HepG2 (cell line): ENCODE measurements around the gene LRRC3. TPM values are rescaled to one million over a fixed set of nuclear protein-coding genes. Genes with fewer than 3 reads are reported as not detected.

Source experiments
- ATAC-seq: fragments of 200-7000 bp; cut with Tn5 transposase; 3 replicates; pipeline ENCODE4 v1.9.1; 2020; ENCODE audit warnings: mild to moderate bottlenecking, moderate library complexity
- BruUV-seq: library from RNA; stranded (reverse); fragments of 400-500 nt; replicated peaks from 2 replicates; lab custom pipeline; 2021; lab: Mats Ljungman, UMichigan
- CTCF ChIA-PET: fragments of 300-600 bp; formaldehyde crosslinking; extraction: SDS; loops from one replicate; lab custom pipeline; 2021; ENCODE audit warnings: low total read pairs, inconsistent platforms, low intra/inter-chr PET ratio; lab: Yijun Ruan, JAX
- POLR2A ChIA-PET: fragments of 350-600 bp; sonication (Branson Sonifier 250); formaldehyde crosslinking; loops from one replicate; lab custom pipeline; 2020; ENCODE audit warnings: antibody characterized with exemption, inconsistent platforms; lab: Yijun Ruan, JAX
- DNase-seq: peaks from one replicate; pipeline ENCODE4 v3.0.0-alpha.2; 2015; ENCODE audit warnings: low spot score
- FAIRE-seq: peaks from 3 replicates; lab custom pipeline; 2011; peaks lifted over from hg19 to GRCh38; lab: Jason Lieb, UNC
- H2AFZ ChIP-seq: one replicate; pipeline ENCODE4 v1.6.1; 2011; ENCODE audit warnings: low read length, inconsistent platforms
- H3K27ac ChIP-seq: fragments of 300-600 bp; 3 replicates; pipeline ENCODE4 v1.8.0; 2011; ENCODE audit warnings: mixed run types, mild to moderate bottlenecking, mixed read lengths, low read length, inconsistent platforms; ENCODE audit not compliant: insufficient read depth; ENCODE audit errors: extremely low read length
- H3K27me3 ChIP-seq, 2 experiments: fragments of 200-600 bp in 1 of 2; 2 replicates in 1 of 2; 3 replicates in 1 of 2; pipeline versions ENCODE4 v1.6.0 to v1.8.0; 2011; ENCODE audit warnings: low read length in 2 of 2, mild to moderate bottlenecking in 2 of 2, moderate library complexity in 2 of 2, inconsistent platforms in 1 of 2; ENCODE audit not compliant: insufficient read depth in 2 of 2, control insufficient read depth in 1 of 2
- H3K36me3 ChIP-seq, 2 experiments: fragments of 200-600 bp in 1 of 2; replicated peaks in 1 of 2; 2 replicates in 1 of 2; 3 replicates in 1 of 2; pipeline versions ENCODE4 v1.5.1 to v1.8.0; 2011; ENCODE audit warnings: low read length in 2 of 2, inconsistent platforms in 1 of 2; ENCODE audit not compliant: insufficient read depth in 2 of 2, control insufficient read depth in 1 of 2
- H3K4me1 ChIP-seq: 2 replicates; pipeline ENCODE4 v1.5.1; 2012; ENCODE audit warnings: low read length, inconsistent platforms; ENCODE audit not compliant: insufficient read depth
- H3K4me2 ChIP-seq: 2 replicates; pipeline ENCODE4 v1.6.0; 2011; ENCODE audit warnings: low read depth, low read length, inconsistent platforms
- H3K4me3 ChIP-seq, 3 experiments: fragments of 200-600 bp in 1 of 3; sonication (generic), shearing (Covaris generic) in 1 of 3; replicated peaks in 1 of 3; 2 replicates each; pipeline ENCODE4 v1.5.1; 2011 to 2016; ENCODE audit warnings: low read length in 3 of 3, inconsistent platforms in 2 of 3, low read depth in 2 of 3, mild to moderate bottlenecking in 2 of 3, control low read depth in 1 of 3, mixed read lengths in 1 of 3; ENCODE audit not compliant: insufficient read depth in 1 of 3
- H3K79me2 ChIP-seq: one replicate; pipeline ENCODE4 v1.6.1; 2011; ENCODE audit warnings: low read length, inconsistent platforms; ENCODE audit not compliant: insufficient read depth
- H3K9ac ChIP-seq: 2 replicates; pipeline ENCODE4 v1.6.0; 2011; ENCODE audit warnings: mild to moderate bottlenecking, low read depth, low read length, inconsistent platforms; ENCODE audit not compliant: insufficient read depth
- H3K9me3 ChIP-seq: 2 replicates; pipeline ENCODE4 v1.5.1; 2012; ENCODE audit warnings: mild to moderate bottlenecking, low read length
- H4K20me1 ChIP-seq: 2 replicates; pipeline ENCODE4 v1.6.0; 2011; ENCODE audit warnings: inconsistent platforms, mild to moderate bottlenecking, low read length, moderate library complexity; ENCODE audit not compliant: insufficient read depth
- ARNTL ChIP-seq: sonication (generic); formaldehyde crosslinking; IDR thresholded peaks from 2 replicates; pipeline ENCODE4 v1.4.0; 2020; ENCODE audit warnings: mild to moderate bottlenecking, missing genetic modification reagents
- ATF6 ChIP-seq: sonication (generic); formaldehyde crosslinking; conservative IDR thresholded peaks from 2 replicates; pipeline ENCODE4 v1.4.0; 2020; ENCODE audit warnings: missing genetic modification reagents
- CEBPG ChIP-seq: IDR thresholded peaks from 2 replicates; pipeline ENCODE4 v1.6.1; 2016
- MLXIP ChIP-seq: sonication (generic); formaldehyde crosslinking; IDR thresholded peaks from 2 replicates; pipeline ENCODE4 v1.9.0; 2021; ENCODE audit warnings: missing genetic modification reagents, borderline replicate concordance
- NFRKB ChIP-seq: fragments of 450-650 bp; IDR thresholded peaks from 2 replicates; pipeline ENCODE4 v1.6.1; 2017
- SIN3A ChIP-seq: IDR thresholded peaks from 2 replicates; pipeline ENCODE4 v1.6.1; 2011; ENCODE audit warnings: low read depth, mild to moderate bottlenecking, control low read depth, low read length, borderline replicate concordance
- SNAI1 ChIP-seq: sonication (generic); formaldehyde crosslinking; IDR thresholded peaks from 2 replicates; pipeline ENCODE4 v1.5.0; 2020; ENCODE audit warnings: mild to moderate bottlenecking, missing genetic modification reagents, borderline replicate concordance
- SNAPC2 ChIP-seq: sonication (generic); formaldehyde crosslinking; IDR thresholded peaks from 2 replicates; pipeline ENCODE4 v1.8.1; 2022; ENCODE audit warnings: mild to moderate bottlenecking, missing genetic modification reagents
- SUZ12 ChIP-seq: fragments of 150-350 bp; IDR thresholded peaks from 2 replicates; pipeline ENCODE4 v1.6.1; 2014; ENCODE audit warnings: low read depth, low read length
- ZNF282 ChIP-seq: fragments of 450-650 bp; IDR thresholded peaks from 2 replicates; pipeline ENCODE4 v1.6.1; 2018; ENCODE audit not compliant: partially characterized antibody
- ZNF468 ChIP-seq: sonication (generic); formaldehyde crosslinking; IDR thresholded peaks from 2 replicates; pipeline ENCODE4 v1.8.0; 2022; ENCODE audit warnings: mild to moderate bottlenecking, moderate library complexity, missing genetic modification reagents
- ZNF563 ChIP-seq: sonication (generic); formaldehyde crosslinking; IDR thresholded peaks from 2 replicates; pipeline ENCODE4 v1.8.0; 2022; ENCODE audit warnings: mild to moderate bottlenecking, moderate library complexity, missing genetic modification reagents
- ZNF800 ChIP-seq: sonication (generic); formaldehyde crosslinking; IDR thresholded peaks from 2 replicates; pipeline ENCODE4 v1.4.0; 2020; ENCODE audit warnings: missing genetic modification reagents
- ZNF841 ChIP-seq: sonication (generic); formaldehyde crosslinking; IDR thresholded peaks from 2 replicates; pipeline ENCODE4 v1.8.1; 2023; ENCODE audit warnings: missing genetic modification reagents, borderline replicate concordance
- WGBS: methylation state at CpG from one replicate; pipeline ENCODE4 v1.1.6; 2017; ENCODE audit warnings: low lambda C conversion rate; 5-methylcytosine and 5-hydroxymethylcytosine counted together
- in situ Hi-C: cut with HindIII; loops from 2 replicates; pipeline ENCODE4 v1.10.0; 2017; ENCODE audit warnings: low pct_unique_long_range_greater_than_20kb; ENCODE audit not compliant: extremely low pct_ligation_motif_present
- intact Hi-C: fragments of 100-400 bp; cut with micrococcal nuclease; formaldehyde crosslinking; loops from one replicate; pipeline ENCODE4 v1.10.0; 2022; ENCODE audit not compliant: unreplicated experiment
- polyA plus RNA-seq, 8 experiments: library from polyadenylated mRNA; depleted of rRNA in 3 of 8; stranded (reverse) in 7 of 8; unstranded in 1 of 8; fragments of >200 nt; fragmentation: Illumina TruSeq in 4 of 8; extraction: Trizol in 4 of 8; gene quantifications; 2 replicates each; pipeline versions ENCODE4 v1.2.1 to v1.2.3, GENCODE V29; 2011 to 2016; ENCODE audit warnings: low read depth in 4 of 8, missing spikeins in 1 of 8, mixed read lengths in 1 of 8; ENCODE audit not compliant: insufficient read depth in 1 of 8
- total RNA-seq, 5 experiments: library from RNA; depleted of rRNA; stranded (reverse); fragments of >200 nt; fragmentation: Illumina TruSeq; extraction: Trizol; gene quantifications; 2 replicates each; pipeline ENCODE4 v1.2.3, GENCODE V29; 2016; ENCODE audit warnings: low read depth in 1 of 5
- TF ChIP-seq, protein P1 (sequence below): sonication (generic); formaldehyde crosslinking; IDR thresholded peaks from 2 replicates; pipeline ENCODE4 v1.4.0; 2020; ENCODE audit warnings: mild to moderate bottlenecking, missing genetic modification reagents
- TF ChIP-seq, protein P2 (sequence below): sonication (generic); formaldehyde crosslinking; IDR thresholded peaks from 2 replicates; pipeline ENCODE4 v1.9.0; 2022; ENCODE audit warnings: missing genetic modification reagents, mild to moderate bottlenecking, borderline replicate concordance

Gene LRRC3
- total and polyA plus RNA-seq, 2 of the 13 experiments (the other 11 are each of a cell fraction or from before 2014, with no cell fraction given) = 4.8 to 16.5 TPM

GRCh38 chr21:44497703-44498126, 42.4 kb downstream of the LRRC3 start:
- peak overlapping the region in 1 of 3 experiments; percentile 67; a peak in 1 of 6 replicates for H3K4me3 ChIP-seq
- no TSS peak for BruUV-seq
- H3K4me2 ChIP-seq = peak overlapping the region; percentile 96
- peak overlapping the region; percentile 38 for H3K27ac ChIP-seq
- intact Hi-C loops = no loop called here
- no peak overlapping the region for H2AFZ ChIP-seq
- peaks cover 0 to 1% of the 10 kb centered on the region in 2 experiments; a peak in 1 of 5 replicates for H3K36me3 ChIP-seq
- peaks cover 7% of the 10 kb centered on the region for H3K9me3 ChIP-seq
- DNase-seq (no peak), FAIRE-seq (no peak), ATAC-seq (peak; percentile 3)
- in situ Hi-C loops = no loop called here
- peaks cover 28% of the 10 kb centered on the region for H3K4me1 ChIP-seq
- POLR2A ChIA-PET = interaction anchor here (1.7 to 2.9 kb wide), 2 partner anchors 8 to 15 kb away, joined by 6 to 12 read pairs; no protein-coding TSS in a partner anchor
- H3K79me2 ChIP-seq = no peaks in the 10 kb centered on the region
- WGBS = 37% methylated on average over 6 of the region's 6 CpGs
- no peaks in the 10 kb centered on the region for H3K27me3 ChIP-seq
- CTCF ChIA-PET = no interaction called here
- no peaks in the 10 kb centered on the region for H4K20me1 ChIP-seq
- no peak overlapping the region; the same call in 1 of the 2 replicates for H3K9ac ChIP-seq
- TF ChIP-seq SNAI1 (CRISPR knock-in tag) (no peak), ZNF841 (CRISPR knock-in tag) (no peak), ATF6 (no peak), SUZ12 (no peak), NFRKB (no peak), ARNTL (CRISPR knock-in tag) (no peak), ZNF468 (CRISPR knock-in tag) (no peak), SNAPC2 (CRISPR knock-in tag) (0 out of 2 replicates have a peak, but pooled peaks have one; percentile 37), CEBPG (CRISPR knock-in tag) (peak; percentile 62), ZNF563 (CRISPR knock-in tag) (no peak), SIN3A (no peak), ZNF282 (no peak), MLXIP (CRISPR knock-in tag) (no peak), ZNF800 (no peak)
- TF ChIP-seq, protein P1, sequence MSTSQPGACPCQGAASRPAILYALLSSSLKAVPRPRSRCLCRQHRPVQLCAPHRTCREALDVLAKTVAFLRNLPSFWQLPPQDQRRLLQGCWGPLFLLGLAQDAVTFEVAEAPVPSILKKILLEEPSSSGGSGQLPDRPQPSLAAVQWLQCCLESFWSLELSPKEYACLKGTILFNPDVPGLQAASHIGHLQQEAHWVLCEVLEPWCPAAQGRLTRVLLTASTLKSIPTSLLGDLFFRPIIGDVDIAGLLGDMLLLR (CRISPR knock-in tag) = no peak
- TF ChIP-seq, protein P2, sequence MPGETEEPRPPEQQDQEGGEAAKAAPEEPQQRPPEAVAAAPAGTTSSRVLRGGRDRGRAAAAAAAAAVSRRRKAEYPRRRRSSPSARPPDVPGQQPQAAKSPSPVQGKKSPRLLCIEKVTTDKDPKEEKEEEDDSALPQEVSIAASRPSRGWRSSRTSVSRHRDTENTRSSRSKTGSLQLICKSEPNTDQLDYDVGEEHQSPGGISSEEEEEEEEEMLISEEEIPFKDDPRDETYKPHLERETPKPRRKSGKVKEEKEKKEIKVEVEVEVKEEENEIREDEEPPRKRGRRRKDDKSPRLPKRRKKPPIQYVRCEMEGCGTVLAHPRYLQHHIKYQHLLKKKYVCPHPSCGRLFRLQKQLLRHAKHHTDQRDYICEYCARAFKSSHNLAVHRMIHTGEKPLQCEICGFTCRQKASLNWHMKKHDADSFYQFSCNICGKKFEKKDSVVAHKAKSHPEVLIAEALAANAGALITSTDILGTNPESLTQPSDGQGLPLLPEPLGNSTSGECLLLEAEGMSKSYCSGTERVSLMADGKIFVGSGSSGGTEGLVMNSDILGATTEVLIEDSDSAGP (CRISPR knock-in tag) = 0 out of 2 replicates have a peak, but pooled peaks have one; percentile 21
